GM18867 (cell line): ENCODE measurements around the gene MPP4.

Source experiments
- ATAC-seq: cut with Tn5 transposase; IDR thresholded peaks from one replicate; pipeline ENCODE4 v1.9.1; 2021; ENCODE audit warnings: mild to moderate bottlenecking, moderate library complexity; ENCODE audit not compliant: unreplicated experiment

Gene MPP4, protein sequence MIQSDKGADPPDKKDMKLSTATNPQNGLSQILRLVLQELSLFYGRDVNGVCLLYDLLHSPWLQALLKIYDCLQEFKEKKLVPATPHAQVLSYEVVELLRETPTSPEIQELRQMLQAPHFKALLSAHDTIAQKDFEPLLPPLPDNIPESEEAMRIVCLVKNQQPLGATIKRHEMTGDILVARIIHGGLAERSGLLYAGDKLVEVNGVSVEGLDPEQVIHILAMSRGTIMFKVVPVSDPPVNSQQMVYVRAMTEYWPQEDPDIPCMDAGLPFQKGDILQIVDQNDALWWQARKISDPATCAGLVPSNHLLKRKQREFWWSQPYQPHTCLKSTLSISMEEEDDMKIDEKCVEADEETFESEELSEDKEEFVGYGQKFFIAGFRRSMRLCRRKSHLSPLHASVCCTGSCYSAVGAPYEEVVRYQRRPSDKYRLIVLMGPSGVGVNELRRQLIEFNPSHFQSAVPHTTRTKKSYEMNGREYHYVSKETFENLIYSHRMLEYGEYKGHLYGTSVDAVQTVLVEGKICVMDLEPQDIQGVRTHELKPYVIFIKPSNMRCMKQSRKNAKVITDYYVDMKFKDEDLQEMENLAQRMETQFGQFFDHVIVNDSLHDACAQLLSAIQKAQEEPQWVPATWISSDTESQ

DNA sequence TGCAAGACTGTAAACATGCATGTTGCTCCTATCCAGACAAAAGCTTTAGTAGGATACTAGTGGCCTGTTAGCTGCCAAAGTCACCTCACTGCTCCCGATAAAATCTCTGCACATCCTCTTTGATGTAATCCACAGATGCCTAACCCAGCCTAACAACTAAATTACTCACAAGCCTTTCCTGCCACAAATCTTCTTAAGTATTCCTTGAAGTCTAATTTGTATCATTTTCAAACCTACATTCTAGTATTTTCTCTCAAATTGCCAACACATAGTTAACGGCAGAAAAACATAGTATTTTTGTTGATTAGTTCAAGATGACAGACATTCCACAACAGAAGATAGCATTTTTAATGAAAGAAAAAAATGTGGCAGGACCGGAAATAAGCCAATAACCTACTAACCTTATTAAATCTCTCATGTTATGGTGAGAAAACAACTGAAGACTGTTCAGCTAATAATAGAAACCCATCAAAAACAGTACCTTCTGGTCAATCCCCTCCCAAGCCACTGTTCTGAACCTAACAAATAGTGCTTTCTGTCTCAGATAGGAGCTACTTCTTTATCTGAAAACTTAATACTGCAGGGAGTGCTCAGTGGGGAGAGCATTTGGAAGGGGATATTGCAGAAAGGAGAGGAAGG, at the start of gene MPP4:
Gene MPP4, minus strand, starts transcription at position 57 of the 639 bp plus-strand sequence. CDS start 4,690 bp downstream, outside the sequence.
- ATAC-seq = no peak

- ATAC-seq = no peak
These were observed 48.1 kb upstream of the MPP4 start for GRCh38 chr2:201746551-201746950.

DNA sequence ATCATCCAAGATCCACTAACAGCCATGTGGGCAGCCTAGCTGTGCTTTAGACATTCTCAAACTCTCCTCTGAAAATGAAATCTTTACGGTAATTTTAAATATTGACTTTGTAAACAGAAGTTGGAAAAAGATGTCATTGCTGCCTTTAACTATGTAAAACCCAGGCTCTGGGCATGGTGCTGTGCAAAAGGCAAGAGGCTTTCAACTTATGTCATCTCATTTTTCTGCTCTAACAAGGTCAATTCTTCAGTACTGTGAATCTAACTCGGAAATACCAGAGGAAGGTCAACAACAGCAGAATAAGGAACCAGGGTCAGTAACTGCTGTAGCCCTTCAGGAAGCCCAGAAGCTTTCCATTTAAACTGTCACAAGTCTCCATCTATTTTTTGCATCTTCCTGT, 37.0 kb upstream of the MPP4 start:
- ATAC-seq = no peak

DNA sequence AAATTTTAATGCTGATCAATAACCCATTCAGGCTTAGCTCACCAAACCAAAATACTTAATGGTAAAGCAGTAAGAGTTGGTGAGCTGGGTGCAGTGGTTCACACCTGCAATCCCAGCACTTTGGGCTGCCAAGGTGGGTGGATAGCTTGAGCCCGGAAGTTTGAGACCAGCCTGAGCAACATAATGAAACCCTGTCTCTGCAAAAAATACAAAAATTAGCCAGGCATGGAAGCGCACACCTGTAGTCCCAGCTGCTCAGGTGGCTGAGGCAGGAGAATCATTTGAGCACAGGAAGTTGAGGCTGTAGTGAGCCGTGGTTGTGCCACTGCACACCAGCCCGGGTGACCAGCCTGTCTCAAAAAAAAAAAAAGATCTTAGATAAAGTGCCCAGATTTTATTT, 35.7 kb upstream of the MPP4 start:
- ATAC-seq = no peak

GRCh38 chr2:201733544-201733943, 35.1 kb upstream of the MPP4 start:
- no peak for ATAC-seq

DNA sequence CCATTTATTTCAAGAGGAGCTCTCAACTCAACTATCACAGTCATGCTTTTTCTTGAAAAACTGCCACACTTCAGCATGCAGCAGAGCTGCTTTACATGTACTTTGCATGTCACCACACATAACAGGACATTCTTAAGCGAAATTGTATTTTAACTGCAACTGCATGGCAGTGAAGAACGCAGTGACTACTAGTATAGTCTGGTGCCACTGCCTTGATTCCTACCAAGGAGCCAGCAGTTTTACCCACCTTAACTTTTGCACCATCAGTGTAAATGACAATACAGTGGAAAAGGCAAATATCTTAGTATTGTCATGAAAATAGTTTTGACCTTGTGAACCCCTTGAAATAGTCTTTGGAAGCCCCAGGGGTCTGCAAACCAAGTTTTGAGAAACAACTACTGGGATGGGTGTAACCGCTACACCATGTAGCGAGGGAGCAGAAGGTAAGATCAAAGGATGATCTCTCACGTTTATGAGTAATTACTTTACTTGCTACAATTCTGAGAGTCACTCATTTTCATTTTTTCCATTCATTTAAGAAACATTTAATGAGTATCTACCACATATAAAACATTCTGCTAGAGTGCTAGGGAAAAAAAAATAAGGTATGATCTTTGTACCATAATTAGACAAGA, 32.3 kb upstream of the MPP4 start:
- ATAC-seq = no peak

- no peak for ATAC-seq
These were observed 17.0 kb upstream of the MPP4 start for GRCh38 chr2:201715459-201715858.

GRCh38 chr2:201712726-201713125, 14.3 kb upstream of the MPP4 start:
- no peak for ATAC-seq

DNA sequence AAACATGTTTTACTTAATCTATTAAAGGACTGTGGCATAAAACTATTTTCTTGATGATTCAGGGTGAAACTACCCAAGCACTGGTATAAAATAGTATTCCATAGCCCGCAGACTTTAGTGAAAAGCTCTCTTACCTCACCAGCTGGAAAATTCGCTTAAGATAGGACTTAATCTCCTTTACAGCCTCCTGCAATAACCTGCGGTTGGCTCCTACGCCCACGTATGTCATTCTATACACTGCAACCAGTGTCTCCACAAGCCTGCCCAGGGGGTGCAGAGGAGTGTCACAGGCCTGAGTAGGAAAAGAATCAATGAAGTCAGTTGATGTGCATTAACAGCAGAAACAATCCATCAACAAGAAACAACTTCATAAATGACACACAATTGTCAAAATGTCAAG, 11.3 kb upstream of the MPP4 start:
- no peak for ATAC-seq

- ATAC-seq = no peak
These were observed 10.6 kb upstream of the MPP4 start for GRCh38 chr2:201709049-201709448.

GRCh38 chr2:201707753-201708152, 9.3 kb upstream of the MPP4 start:
- ATAC-seq = no peak

DNA sequence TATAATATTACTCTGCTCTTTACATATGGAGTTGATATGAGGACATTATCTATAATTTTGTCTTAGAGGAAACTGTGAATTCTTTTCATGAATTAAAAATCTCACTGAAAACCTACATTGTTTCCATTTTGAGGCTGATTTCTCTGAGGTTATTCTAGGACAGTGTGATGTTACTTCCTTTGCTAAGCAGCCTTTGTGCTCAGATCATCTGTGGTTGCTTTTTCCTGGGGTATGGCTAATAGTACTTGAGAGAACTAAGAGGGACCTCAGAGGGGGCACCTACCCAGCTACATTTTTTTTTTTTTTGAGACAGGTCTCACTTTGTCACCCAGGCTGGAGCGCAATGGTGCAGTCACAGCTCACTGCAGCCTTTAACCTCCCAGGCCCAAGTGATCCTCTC, 8.7 kb upstream of the MPP4 start:
- ATAC-seq = no peak

- ATAC-seq = no peak
These were observed 6.1 kb upstream of the MPP4 start for GRCh38 chr2:201704536-201704935.

GRCh38 chr2:201701646-201702045, 3.2 kb upstream of the MPP4 start:
- no peak for ATAC-seq

GRCh38 chr2:201699416-201699815, 972 bp upstream of the MPP4 start:
- ATAC-seq = no peak

DNA sequence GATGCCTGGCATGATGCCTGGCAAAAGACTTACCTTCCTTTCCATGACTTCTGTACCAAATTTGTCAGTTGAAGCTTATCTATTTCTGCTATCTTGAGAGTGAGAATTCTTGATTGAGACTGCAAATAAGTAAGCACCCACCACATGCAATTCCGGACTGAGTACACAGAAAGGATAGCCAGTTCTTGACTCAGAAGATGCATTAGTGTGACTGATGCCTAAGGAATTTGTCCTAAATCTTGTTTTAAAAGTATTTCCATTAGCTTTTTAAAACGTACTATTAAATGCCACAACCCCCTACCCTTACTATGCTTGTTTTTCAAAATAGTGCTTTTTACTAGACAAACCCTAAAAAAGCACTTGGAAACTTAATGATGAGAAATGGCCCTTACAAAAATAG, 545 bp downstream of the MPP4 start:
- ATAC-seq = no peak

DNA sequence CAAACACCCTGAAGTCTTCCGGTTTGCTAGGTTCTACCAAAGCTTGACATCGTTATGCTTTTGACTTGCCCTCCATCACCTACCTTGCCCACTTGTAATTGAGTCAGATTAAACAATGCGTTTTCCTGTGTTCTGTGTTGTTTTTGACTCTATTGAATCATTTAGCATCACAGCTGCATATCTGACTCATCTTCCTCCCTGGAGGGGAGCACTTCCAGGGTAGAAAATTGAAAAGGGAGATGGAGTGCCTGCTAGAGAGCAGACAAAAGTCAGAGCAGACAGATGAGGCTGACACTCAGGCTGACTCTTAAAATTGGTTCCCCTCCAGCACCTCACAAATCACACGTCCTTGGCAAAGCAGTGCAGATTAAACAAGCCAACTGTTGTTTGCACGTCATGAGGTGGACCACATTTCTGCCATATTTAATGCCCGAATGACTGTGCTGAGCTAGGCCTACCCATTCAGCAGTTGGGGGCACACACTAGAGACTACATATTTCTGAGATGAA, 2.2 kb downstream of the MPP4 start:
- no peak for ATAC-seq

DNA sequence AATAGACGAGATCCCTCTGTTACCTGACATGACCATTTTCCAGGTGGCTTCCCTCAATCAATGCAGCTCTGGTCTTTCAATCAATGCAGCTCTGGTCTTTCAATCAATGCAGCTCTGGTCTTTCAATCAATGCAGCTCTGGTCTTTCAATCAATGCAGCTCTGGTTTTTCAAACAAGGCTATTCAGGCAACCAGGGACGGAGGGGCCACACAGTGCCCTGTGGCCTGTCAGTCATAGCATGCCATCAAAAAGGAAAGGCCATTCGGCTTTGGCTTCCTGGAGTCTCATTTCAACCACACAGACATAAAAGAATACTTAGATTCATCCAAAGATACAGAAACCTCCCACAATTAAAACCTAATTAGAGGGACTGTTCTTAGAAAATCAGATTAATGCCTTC, 13.3 kb downstream of the MPP4 start:
- no peak for ATAC-seq

DNA sequence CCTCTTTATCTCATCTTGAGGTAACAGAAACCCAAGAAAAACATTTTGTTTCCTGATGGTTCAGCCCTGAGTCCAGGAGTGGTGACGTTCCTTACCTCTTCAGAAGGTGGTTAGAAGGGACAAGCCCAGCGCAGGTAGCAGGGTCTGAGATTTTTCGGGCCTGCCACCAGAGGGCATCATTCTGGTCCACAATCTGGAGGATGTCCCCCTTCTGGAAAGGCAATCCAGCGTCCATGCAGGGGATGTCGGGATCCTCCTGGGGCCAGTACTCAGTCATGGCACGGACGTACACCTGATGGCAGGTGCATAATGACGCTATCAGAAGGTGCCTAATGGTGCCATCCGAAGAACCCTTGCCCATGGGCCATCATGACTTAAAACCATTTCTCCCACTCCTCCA, 17.7 kb downstream of the MPP4 start:
- ATAC-seq = no peak

GRCh38 chr2:201678401-201678800, 20.0 kb downstream of the MPP4 start:
- no peak for ATAC-seq

GRCh38 chr2:201675454-201675853, 23.0 kb downstream of the MPP4 start:
- ATAC-seq = no peak
